ENCODE results near the gene DENND5A. TPM values are rescaled to one million over a fixed set of nuclear protein-coding genes. Genes with fewer than 3 reads are reported as not detected.

DENND5A gene
- total and polyA plus RNA-seq, 9 of the 15 experiments (the other 6 are each of a cell fraction or from before 2014, with no cell fraction given): 11.7 to 130 (median 46.3) TPM

DNA sequence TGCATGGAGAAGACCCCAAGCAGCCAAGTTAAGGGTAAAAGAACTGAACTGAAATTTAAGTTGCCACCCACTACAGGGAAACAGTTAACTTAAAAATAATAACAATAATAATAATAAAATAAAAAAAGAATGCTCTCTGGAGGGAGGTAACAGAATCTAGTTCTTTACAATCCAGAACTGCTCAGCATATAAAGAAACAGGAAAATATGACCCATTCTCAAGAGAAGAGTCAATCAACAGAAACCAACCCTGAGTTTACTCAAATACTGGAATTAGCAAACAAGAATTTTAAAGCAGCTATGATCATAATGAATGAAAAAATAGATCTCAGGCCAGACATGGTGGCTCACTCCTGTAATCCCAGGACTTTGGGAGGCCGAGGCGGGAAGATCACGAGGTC is 53.8 kb downstream of the DENND5A start (continued):
- TF ChIP-seq PHF20 (IDR thresholded peaks at IDR 0.05; ENCODE audit: partially characterized antibody) (no peak), ZNF551 (CRISPR knock-in tag; IDR thresholded peaks at IDR 0.05) (no peak), PTRF (tag; IDR thresholded peaks at IDR 0.05) (no peak), MIER1 (IDR thresholded peaks at IDR 0.05; ENCODE audit: low read depth) (no peak), L3MBTL2 (IDR thresholded peaks at IDR 0.05) (no peak), POLR3A (IDR thresholded peaks at IDR 0.05; ENCODE audit: borderline replicate concordance, extremely low read depth, insufficient read depth, insufficient read length) (no peak), EGR1 (conservative IDR thresholded peaks at IDR 0.05) (no peak)
- TF ChIP-seq, protein P1, sequence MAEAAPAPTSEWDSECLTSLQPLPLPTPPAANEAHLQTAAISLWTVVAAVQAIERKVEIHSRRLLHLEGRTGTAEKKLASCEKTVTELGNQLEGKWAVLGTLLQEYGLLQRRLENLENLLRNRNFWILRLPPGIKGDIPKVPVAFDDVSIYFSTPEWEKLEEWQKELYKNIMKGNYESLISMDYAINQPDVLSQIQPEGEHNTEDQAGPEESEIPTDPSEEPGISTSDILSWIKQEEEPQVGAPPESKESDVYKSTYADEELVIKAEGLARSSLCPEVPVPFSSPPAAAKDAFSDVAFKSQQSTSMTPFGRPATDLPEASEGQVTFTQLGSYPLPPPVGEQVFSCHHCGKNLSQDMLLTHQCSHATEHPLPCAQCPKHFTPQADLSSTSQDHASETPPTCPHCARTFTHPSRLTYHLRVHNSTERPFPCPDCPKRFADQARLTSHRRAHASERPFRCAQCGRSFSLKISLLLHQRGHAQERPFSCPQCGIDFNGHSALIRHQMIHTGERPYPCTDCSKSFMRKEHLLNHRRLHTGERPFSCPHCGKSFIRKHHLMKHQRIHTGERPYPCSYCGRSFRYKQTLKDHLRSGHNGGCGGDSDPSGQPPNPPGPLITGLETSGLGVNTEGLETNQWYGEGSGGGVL (CRISPR knock-in tag; IDR thresholded peaks at IDR 0.05): no peak

DNA sequence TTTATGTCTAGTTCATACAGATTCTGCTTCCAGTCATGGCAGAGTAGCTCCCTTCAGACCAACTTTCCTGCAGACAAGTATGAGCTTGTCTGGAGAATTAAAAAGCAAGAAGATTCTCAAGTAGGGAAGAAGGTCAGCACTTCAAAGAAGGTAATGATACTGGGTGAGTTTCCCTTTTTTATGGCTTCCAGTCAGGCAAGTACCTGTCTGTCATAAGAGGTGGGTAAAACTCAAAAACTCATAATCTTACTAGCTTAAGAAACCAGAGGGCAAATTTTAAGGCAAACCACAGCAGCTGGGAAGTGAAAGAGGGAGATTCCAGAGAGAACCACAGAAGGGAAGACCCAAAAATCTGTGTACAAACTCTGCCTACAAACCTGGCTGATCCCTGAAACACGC is 54.2 kb downstream of the DENND5A start:
- POLR2A ChIA-PET: interaction anchor here (1.2 to 1.3 kb wide), 2 partner anchors 12 to 22 kb away, joined by 4 to 6 read pairs; no protein-coding TSS in a partner anchor

More for the DNA sequence above, 54.2 kb downstream of the DENND5A start:
- Histone ChIP-seq H3K27ac (ENCODE audit: extremely low read depth, low read depth, low read length) (no peak overlapping the region), H4K20me1 (replicated peaks; ENCODE audit: control insufficient read depth, insufficient read depth, low read length) (no peaks in the 10 kb centered on the region; the same call in none of the 2 replicates), H3K9me3 (replicated peaks; ENCODE audit: control insufficient read depth, insufficient read depth, low read depth, low read length) (no peaks in the 10 kb centered on the region), H3K9ac (ENCODE audit: insufficient read depth in 1 of 2, low read depth in 2 of 2, low read length in 2 of 2) (no peak overlapping the region), H3K9me1 (ENCODE audit: control insufficient read depth, insufficient read depth, low read length) (no peaks in the 10 kb centered on the region), H3K4me1 (replicated peaks in 1 of 2; ENCODE audit: control insufficient read depth in 2 of 2, insufficient read depth in 2 of 2, low read length in 2 of 2) (peaks cover 7 to 34% of the 10 kb centered on the region in 2 experiments; a peak in 4 of 5 replicates), H3K79me2 (ENCODE audit: control insufficient read depth, insufficient read depth, low read length) (peaks cover 75% of the 10 kb centered on the region), H3K4me3 (no peak overlapping the region), H3K27me3 (ENCODE audit: control insufficient read depth in 2 of 2, insufficient read depth in 2 of 2, low read length in 2 of 2) (no peaks in the 10 kb centered on the region), H2AFZ (ENCODE audit: low read depth, low read length) (no peak overlapping the region), H3K36me3 (ENCODE audit: control insufficient read depth, insufficient read depth, low read length) (peaks cover 1% of the 10 kb centered on the region; the same call in 1 of the 3 replicates), H3K4me2 (ENCODE audit: insufficient read depth, low read length) (no peak overlapping the region)
- intact Hi-C loops (cut with micrococcal nuclease): no loop called here
- WGBS (ENCODE audit: insufficient coverage, low coverage, missing lambda C conversion rate): 77% methylated on average over 1 of the region's 1 CpG
- CTCF ChIA-PET (ENCODE audit: low intra/inter-chr PET ratio): no interaction called here
- FAIRE-seq: no peak
- no peak for TF ChIP-seq TRIM24 (IDR thresholded peaks at IDR 0.05)
- TF ChIP-seq ZFP36 (IDR thresholded peaks at IDR 0.05; ENCODE audit: low read depth, low read length, partially characterized antibody): no peak
- TF ChIP-seq, protein P2, sequence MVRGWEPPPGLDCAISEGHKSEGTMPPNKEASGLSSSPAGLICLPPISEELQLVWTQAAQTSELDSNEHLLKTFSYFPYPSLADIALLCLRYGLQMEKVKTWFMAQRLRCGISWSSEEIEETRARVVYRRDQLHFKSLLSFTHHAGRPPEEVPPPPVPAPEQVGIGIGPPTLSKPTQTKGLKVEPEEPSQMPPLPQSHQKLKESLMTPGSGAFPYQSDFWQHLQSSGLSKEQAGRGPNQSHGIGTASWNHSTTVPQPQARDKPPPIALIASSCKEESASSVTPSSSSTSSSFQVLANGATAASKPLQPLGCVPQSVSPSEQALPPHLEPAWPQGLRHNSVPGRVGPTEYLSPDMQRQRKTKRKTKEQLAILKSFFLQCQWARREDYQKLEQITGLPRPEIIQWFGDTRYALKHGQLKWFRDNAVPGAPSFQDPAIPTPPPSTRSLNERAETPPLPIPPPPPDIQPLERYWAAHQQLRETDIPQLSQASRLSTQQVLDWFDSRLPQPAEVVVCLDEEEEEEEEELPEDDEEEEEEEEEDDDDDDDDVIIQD (CRISPR knock-in tag; IDR thresholded peaks at IDR 0.05): no peak
- TF ChIP-seq E2F3 (CRISPR knock-in tag; IDR thresholded peaks at IDR 0.05): no peak
- TF ChIP-seq, protein P3, sequence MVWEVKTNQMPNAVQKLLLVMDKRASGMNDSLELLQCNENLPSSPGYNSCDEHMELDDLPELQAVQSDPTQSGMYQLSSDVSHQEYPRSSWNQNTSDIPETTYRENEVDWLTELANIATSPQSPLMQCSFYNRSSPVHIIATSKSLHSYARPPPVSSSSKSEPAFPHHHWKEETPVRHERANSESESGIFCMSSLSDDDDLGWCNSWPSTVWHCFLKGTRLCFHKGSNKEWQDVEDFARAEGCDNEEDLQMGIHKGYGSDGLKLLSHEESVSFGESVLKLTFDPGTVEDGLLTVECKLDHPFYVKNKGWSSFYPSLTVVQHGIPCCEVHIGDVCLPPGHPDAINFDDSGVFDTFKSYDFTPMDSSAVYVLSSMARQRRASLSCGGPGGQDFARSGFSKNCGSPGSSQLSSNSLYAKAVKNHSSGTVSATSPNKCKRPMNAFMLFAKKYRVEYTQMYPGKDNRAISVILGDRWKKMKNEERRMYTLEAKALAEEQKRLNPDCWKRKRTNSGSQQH (CRISPR knock-in tag; IDR thresholded peaks at IDR 0.05): no peak
- TF ChIP-seq, protein P4, sequence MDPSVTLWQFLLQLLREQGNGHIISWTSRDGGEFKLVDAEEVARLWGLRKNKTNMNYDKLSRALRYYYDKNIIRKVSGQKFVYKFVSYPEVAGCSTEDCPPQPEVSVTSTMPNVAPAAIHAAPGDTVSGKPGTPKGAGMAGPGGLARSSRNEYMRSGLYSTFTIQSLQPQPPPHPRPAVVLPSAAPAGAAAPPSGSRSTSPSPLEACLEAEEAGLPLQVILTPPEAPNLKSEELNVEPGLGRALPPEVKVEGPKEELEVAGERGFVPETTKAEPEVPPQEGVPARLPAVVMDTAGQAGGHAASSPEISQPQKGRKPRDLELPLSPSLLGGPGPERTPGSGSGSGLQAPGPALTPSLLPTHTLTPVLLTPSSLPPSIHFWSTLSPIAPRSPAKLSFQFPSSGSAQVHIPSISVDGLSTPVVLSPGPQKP (CRISPR knock-in tag; IDR thresholded peaks at IDR 0.05): no peak
- ATAC-seq: no peak
- no TSS peak for BruUV-seq (replicated peaks)
- DNase-seq (ENCODE audit: extremely low read depth in 1 of 4, low spot score in 3 of 4): no peak
- in situ Hi-C loops (cut with MboI): no loop called here
